M059J (cell line): ENCODE results near the gene SETDB1. TPM values are rescaled to one million over a fixed set of nuclear protein-coding genes. Genes with fewer than 3 reads are reported as not detected.
A peak's percentile ranks its signal among the peaks of the same experiment; 100 is the strongest.

Experiments
- DNase-seq: peaks from one replicate; pipeline ENCODE4 v3.0.0-alpha.2; 2012; ENCODE audit warnings: low read depth
- total RNA-seq: library from RNA; depleted of rRNA; stranded (reverse); fragments of >200 nt; shearing (Covaris generic); gene quantifications from 2 replicates; pipeline ENCODE4 v1.2.3, GENCODE V29; 2014; rRNA removed

Gene SETDB1
- total RNA-seq, 1 experiment from 2014 or later = 27.8 TPM

- no peak for DNase-seq
Measured at GRCh38 chr1:151003180-151003579, 77.0 kb downstream of the SETDB1 start.

- DNase-seq = no peak
Measured at GRCh38 chr1:151005729-151006319, 79.7 kb downstream of the SETDB1 start.

GRCh38 chr1:151006327-151007052 is 80.3 kb downstream of the SETDB1 start, which contains the start of gene MINDY1:
TSS of gene MINDY1 (minus strand) at chr1:151006902. CDS start at chr1:151002617, 4,285 bp downstream.
- DNase-seq = peak; percentile 92

DNA sequence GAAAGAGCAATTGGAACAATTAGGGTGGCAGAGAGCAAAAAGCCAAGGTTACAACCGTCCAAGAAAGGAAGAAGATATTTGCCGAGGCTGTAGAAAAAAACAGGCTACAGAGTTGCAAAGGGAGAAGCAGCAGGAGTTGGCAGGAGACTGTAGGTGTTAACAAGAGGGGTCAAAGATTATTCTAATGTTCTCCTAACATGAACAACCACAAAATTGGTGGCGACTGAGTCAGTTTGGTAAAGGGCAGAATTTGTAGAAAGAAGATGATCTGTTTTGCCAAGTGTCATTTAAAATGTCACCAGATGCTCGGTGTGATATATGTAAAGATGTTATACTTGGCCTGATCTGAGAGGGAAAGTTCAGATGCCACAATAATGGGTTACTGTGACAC is 81.7 kb downstream of the SETDB1 start:
- no peak for DNase-seq

GRCh38 chr1:151008244-151009205 is 82.4 kb downstream of the SETDB1 start, which contains the start of gene PRUNE1:
TSS of gene PRUNE1 (plus strand) at chr1:151008449. CDS start at chr1:151008633, 184 bp downstream.
- peak; percentile 98 for DNase-seq

DNA sequence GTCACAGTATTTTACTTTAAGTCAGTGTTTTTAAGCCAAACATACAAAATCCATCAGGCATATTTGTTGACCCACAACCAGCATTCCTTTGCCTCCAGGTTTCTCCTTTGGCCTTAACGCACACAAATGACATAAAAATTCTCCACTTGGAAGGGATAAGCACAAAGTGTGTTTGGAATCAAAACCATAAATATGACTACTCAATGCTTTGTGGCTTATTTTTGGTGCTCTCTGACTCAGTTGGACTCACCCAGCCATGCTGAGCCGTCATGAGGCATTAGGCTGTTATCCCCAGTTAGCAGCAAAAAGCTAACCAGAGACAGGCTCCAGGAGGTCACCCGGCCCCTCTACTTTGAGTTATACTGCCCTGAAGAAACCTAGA is 83.0 kb downstream of the SETDB1 start:
- DNase-seq = no peak

- no peak for DNase-seq
Measured at GRCh38 chr1:151009674-151010345, 83.6 kb downstream of the SETDB1 start.

GRCh38 chr1:151010346-151010726 is 84.2 kb downstream of the SETDB1 start:
- DNase-seq = no peak

DNA sequence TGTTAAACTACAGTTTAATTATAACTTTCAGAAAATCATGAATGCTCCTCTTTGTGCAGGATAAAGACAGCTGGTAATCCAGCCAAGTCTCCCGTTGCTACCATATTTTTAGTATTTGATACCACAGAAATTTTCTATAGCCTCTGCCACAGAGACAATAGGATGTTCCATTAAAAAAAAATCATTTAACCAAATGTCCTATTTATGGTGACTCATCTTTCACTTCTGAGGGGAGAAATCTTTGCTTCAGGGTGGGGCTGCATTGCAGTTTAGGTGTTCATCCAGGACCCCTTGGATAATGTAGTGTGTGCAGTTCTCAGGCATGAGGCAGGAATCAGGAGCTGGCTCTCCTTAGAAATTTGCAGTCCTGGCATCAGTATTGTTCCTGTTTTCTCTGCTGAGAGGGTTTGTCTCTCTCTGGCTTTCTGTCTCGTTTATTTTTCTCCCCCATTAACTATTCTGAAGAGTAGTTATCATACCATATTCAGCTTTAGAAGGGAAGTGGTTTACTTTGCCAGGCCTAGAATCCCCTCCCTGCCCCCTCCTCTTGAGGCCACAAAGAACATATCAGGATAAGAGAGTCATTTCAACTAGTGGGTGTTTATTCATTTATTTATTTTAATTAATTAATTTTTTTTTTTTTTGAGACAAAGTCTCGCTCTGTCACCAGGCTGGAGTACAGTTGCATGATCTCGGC is 85.1 kb downstream of the SETDB1 start:
- no peak for DNase-seq

DNA sequence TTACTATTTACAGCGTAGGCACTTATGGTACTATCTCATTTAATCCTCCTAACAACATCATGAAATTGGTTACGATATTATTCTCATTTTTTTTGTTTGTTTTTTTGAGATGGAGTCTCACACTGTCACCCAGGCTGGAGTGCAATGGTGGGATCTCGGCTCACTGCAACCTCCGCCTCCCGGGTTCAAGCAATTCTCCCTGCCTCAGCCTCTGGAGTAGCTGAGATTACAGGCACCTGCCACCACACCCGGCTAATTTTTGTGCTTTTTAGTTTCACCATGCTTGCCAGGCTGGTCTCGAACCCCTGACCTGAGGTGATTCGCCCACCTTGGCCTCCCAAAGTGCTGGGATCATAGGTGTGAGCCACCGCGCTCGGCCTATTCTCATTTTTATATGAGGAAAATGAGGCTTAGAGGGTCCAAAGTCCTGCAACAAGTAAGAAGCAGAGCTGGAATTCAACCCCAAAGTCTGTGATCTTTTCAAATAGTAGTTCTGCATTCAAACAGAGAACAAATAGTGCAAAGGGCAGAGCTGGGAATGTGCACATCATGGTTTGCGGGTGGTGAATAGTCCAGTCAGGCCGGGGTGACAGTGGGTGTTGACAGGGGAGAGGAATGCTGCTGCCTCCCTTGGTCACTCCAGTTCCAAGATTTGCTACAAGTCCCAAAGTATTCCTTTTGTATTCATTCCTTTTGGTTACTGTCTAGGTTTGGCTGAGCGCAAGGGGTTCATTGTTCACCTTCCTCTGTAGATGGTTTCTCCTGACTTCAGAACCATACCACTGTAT is 86.7 kb downstream of the SETDB1 start:
- DNase-seq = no peak

DNA sequence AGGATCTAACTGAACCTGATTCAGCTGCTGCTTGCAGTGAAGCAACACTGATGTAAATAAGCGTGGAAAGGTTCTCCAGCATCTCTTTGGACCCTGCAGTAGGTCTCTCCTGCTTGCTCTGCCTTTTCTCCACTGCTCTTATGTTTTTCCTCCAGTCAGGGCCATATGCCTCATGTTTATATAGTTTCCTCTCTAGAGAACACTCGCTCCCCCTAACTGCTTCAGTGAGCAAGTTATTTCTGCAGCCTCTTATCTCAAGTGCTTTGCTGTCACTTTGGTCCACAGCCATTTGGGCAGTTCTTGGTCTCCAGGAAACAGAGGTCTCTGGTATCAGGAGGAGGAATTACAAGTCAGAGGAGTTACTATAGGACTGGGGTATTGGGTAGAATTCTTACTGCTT is 87.4 kb downstream of the SETDB1 start:
- DNase-seq = no peak

Other genes starting within 250 kb of the SETDB1 start
- gene GOLPH3L, start 229.2 kb upstream of the SETDB1 start, total RNA-seq = 16.9 and 29.9 TPM in 2 replicates
- not detected in 2 replicates for gene HORMAD1, start 205.5 kb upstream of the SETDB1 start, total RNA-seq
- gene CTSS, start 160.6 kb upstream of the SETDB1 start, total RNA-seq = 26.7 and 69.1 TPM in 2 replicates
- 1.7 and 2.1 TPM in 2 replicates for gene CTSK, start 118.1 kb upstream of the SETDB1 start, total RNA-seq
- 30.2 and 38.7 TPM in 2 replicates for gene ARNT, start 49.8 kb upstream of the SETDB1 start, total RNA-seq
- not detected in 2 replicates for gene CTXND2, start 39.2 kb upstream of the SETDB1 start, total RNA-seq
- gene CERS2, start 48.5 kb downstream of the SETDB1 start, total RNA-seq = 156 and 178 TPM in 2 replicates
- 0.25 TPM in 1 of 2 replicates, not detected in the other for gene ANXA9, start 55.9 kb downstream of the SETDB1 start, total RNA-seq
- 7.0 and 8.9 TPM in 2 replicates for gene MINDY1, start 80.5 kb downstream of the SETDB1 start, total RNA-seq
- gene PRUNE1, start 82.1 kb downstream of the SETDB1 start, total RNA-seq = 21.4 and 26.6 TPM in 2 replicates
- gene BNIPL, start 110.2 kb downstream of the SETDB1 start, total RNA-seq = 0.10 and 0.17 TPM in 2 replicates
- 2.3 and 3.6 TPM in 2 replicates for gene C1orf56, start 121.4 kb downstream of the SETDB1 start, total RNA-seq
- 56.2 and 65.4 TPM in 2 replicates for gene CDC42SE1, start 133.3 kb downstream of the SETDB1 start, total RNA-seq
- 43.2 and 46.5 TPM in 2 replicates for gene MLLT11, start 134.0 kb downstream of the SETDB1 start, total RNA-seq
- 6.2 and 11.4 TPM in 2 replicates for gene GABPB2, start 144.4 kb downstream of the SETDB1 start, total RNA-seq
- gene SEMA6C, start 220.3 kb downstream of the SETDB1 start, total RNA-seq = 0.12 and 0.79 TPM in 2 replicates
- gene TNFAIP8L2, start 230.3 kb downstream of the SETDB1 start, total RNA-seq = not detected in 2 replicates
- 7.6 and 9.7 TPM in 2 replicates for gene LYSMD1, start 239.5 kb downstream of the SETDB1 start, total RNA-seq
- 82.1 and 92.2 TPM in 2 replicates for gene SCNM1, start 239.8 kb downstream of the SETDB1 start, total RNA-seq
- not detected in 2 replicates for gene TMOD4, start 249.6 kb downstream of the SETDB1 start, total RNA-seq